ENCODE data around the gene ID3.

Gene ID3, protein sequence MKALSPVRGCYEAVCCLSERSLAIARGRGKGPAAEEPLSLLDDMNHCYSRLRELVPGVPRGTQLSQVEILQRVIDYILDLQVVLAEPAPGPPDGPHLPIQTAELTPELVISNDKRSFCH

DNA sequence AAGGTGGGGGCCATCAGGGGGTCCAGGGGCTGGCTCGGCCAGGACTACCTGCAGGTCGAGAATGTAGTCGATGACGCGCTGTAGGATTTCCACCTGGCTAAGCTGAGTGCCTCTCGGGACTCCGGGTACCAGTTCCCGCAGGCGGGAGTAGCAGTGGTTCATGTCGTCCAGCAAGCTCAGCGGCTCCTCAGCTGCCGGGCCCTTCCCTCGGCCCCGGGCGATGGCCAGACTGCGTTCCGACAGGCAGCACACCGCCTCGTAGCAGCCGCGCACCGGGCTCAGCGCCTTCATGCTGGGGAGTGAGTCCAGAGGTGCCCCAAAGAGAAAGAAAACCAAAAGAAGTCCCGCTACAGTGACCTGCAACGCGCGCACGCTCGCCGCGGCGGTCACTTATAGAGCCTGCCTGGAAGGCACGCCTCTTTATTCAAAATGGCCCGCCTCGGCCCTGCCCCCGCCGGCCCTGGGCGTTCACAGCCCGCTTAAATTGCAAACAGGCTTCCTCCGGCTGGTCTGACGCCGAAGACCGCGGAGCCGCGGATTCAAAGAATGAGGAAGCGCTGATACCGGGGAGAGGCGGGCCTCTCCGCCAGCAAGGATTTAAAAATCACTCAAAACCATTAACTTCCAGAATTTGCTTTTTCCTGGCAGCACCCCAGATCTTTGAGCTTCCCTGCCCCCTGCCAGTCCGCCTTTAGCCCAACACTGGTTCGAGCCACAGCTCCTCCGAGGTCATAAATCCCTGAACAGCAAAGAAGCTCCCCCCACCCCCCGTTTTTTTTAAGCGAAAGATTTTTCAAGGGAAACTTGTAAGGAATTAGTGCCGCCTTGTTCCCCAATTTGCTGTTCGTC, at the start of gene ID3:
TSS of gene ID3 (minus strand) at position 366 of the 849 bp plus-strand sequence. CDS start at position 291, 75 bp downstream.
- DNase-seq: peak; percentile 90

DNA sequence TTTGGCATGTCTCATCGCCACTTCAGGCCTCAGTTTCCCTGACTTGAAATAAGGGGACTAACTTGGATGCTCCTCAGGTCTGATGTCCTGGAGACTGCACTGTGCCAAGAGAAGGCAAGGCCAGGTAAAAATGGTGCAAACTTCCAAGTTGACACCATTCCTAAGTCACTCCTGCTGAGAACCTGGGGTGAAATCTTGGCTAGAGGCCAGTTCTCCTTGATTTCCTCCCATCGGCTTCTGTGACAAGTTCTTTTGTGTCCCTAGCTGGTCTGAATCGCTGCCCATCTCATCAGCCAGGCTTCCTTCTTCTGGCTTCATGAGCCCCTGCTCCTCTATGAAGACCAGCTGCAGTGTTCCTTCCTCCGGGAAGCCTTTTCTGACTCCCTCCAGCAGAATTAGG, 48.6 kb upstream of the ID3 start:
- DNase-seq: no peak

DNA sequence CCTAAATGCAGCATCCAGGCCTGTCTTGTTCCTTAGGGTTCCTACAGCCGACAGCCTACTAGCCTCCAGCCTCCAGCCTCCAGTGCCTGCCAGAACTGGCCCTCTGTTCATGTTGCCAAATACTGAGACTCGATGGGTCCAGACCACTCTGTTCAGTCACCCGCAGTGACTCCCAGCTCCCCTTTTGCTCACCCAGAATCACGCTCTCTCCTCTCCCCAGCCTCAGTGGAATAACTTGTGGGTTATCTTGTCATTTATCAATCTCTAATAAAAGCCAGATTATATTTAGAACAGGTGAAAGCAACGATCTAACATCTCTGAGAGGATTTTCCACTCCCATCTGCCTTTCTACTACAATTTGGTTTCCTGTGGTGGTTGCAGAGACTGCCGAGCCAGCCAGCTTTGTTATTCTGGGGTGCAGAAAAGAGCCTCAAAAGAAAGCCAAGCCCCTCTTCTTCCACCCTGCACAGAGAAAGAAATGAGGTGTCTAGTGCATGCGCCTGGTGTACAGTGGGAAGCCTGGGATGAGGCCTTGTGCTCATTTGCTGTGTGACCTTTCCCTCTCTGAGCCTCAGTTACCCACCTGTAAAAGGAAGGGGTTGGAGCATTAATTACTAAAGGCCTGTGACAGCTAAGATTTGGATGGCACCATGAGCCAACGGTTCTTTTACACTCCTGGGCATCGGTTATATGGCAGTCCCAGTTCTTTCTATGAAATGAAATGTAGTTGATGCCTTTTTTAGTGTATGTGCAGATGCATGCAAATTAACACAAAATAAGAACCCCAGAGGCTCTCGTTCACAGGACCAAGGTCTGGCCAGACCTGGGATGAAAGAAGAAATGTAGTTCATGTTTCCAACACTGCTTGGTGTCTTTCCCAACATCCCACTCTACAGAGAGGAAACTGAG, 42.9 kb upstream of the ID3 start:
- DNase-seq: peak; percentile 36

DNA sequence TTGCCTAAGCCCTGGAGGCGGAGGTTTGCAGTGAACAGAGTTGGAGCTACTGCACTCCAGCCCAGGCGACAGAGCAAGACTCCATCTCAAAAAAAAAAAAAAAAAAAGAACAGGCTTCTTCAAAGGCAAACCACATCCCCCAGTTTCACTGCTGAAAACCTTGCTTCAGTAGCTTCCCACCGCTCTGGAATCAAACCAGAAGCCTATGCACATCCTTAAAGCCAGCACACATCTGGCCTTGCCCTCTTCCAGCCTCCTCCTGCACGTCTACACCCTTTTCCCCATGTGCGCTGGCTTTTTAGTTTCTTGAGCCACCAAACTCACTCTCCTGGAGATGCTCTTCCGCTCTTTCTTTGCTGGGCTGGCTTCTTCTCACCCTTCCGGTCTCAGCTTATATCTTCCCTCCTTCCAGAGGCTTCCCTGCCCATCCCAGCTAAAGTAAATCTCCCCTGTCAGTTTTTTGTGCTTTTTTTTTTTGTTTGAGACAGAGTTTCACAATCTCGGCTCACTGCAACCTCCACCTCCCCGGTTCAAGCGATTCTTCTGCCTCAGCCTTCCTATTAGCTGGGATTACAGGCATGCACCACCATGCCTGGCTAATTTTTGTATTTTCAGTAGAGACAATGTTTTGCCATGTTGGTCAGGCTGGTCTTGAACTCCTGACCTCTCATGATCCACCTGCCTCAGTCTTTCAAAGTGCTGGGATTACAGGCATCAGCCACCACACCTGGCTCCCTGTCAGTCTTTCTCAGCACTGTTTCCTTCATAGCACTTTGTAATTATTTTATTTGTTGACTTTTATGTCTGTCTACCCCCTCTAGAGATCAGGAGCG, 42.0 kb upstream of the ID3 start:
- peak; percentile 38 for DNase-seq

DNA sequence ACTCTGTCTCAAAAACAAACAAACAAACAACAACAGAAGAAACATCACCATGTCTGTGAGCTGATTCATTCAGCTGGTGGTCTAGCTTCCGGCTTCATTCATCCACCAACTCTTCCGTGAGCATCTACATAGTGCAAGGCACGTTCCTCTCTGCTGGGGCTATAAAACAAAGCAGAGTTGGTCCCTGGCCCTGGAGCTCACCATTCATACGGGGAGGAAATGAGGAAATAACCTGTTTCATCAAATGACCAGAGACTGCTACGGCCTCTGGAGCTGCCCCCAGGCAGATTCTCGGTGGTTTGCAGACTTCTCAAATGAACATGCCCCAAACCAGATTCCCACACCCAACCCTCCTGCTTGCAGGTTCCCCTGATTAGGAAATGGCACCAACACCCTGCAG, 41.0 kb upstream of the ID3 start:
- DNase-seq: no peak

DNA sequence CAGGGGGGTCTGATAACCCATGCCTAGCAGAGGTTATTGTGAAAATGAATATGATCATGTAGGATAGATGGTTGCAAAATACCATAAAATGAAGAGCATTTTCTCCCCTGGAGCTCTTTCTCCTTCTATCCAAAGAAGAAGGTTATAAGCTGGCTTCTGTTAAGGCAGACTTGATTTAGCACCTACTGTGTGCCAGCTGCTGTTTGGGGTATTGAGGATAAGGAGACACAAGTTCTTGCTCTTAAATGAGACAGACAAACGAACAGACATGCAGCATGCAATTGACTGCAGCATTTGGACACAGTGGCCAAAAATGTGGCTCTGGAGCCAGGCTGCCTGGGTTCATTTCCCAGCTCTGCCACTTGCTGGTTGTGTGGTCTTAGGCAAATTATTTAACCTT, 39.8 kb upstream of the ID3 start:
- no peak for DNase-seq

DNA sequence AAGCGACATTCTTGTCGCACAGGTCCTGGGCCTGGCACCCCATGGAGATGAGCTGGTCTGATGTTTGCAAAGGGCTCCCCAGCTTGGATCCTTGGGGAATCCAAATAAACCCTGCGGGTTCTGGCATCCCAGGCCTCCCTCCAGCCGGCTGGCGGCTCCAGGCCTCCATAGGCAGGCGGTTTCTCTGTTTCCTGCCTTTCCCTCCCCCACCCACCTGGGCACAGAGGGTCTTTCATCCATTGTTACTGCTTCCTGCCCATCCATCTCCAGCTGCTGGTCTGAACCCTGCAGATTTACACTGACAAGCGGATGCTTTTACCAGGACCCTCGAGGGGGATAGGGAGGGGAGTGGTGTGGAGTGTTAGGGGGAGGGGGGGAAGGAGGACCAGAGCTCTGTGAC, 39.1 kb upstream of the ID3 start:
- DNase-seq: no peak

DNA sequence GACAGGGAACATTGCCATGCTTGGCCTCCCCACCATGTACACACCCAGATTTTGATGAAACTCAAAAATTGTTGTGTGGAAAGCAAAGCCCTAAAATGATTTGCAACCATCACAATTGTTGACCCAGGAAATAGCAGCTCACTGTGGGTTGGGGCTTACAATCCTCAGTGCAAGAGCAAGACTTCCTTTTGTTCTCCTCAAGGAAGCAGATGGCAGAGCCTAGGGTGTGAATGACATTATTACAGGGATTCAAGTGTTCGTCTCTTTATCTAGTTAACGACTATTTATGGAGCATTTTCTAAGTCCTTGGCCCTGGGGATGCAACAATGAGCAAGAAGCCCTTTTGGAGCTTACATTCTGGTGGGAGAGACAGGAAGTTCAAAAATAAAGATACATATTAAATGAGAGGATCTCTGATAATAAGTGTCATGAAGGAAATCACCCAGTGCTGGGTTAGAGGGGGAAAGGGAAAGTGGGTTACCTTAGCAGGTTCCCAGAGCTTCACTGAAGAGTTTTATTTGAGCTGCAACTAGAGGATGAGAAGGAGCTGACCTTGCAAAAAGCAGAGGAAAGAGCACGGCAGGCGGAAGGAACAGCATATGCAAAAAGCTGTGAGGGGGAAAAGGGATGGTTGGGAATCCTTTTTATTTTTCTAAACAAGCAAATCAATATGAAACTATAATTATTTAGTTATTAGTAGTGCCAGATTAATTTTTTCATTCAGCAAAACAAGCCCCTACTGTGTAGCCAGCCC, 38.5 kb upstream of the ID3 start:
- DNase-seq: no peak

DNA sequence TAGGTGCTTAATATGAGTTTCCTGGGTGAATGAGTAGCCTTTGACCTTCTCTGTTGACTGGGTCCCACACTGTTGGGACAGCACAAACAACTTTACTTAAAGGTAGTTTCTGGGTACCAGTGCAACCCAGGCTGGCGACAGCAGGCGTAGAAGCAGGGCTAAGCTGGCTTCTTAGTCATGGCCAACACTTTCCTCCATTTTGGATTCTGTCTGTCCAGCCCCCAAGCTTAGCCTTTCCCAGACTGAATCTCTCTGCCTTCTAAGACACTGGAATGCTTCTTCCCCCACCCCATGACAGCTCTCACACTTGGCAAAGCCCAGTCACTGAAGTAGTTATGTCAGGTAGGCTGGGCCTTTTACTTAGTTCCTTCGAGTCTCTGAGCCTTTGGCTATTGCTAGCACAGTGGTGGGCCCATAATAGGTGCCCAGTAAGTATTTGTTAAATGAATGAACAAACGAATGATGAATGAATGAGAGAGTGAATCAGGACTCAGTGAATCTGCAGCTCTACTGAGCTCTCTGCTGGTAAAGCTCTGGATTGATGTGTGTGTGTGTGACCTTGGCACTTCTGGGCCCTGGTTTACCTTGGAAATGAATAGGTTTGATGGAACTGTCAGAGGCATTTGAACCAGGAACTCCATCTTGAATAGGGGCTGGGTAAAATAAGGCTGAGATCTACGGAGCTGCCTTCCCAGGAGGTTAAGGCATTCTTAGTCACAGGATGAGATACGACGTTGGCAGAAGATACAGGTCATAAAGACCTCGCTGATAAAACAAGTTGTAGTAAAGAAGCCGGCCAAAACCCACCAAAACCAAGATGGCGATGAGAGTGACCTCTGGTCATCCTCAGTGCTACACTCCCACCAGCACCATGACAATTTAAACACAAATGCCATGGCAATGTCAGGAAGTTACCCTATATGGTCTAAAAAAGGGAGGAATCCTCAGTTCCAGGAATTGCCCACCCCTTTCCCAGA, 37.4 kb upstream of the ID3 start:
- DNase-seq: no peak

DNA sequence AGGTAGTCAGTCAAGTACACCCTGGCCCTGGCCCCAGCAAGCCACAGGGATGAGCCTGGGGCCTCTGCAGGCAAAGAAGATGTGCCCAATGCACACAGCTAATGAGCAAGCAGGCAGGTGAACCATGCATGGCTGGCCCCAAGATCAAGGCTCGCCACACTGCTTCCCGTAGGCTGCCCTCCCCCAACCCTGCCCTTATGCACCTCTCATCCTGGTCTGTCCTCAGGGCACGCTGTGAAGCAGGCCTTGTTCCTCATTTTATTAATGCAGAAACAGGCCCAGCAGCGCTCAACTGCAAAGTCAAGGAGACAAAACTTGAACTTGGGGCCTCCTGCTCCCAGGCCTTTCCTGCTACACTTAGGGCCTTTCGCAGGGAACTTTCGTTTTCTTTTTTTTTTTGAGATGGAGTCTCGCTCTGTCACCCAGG, 35.6 kb upstream of the ID3 start:
- no peak for DNase-seq

DNA sequence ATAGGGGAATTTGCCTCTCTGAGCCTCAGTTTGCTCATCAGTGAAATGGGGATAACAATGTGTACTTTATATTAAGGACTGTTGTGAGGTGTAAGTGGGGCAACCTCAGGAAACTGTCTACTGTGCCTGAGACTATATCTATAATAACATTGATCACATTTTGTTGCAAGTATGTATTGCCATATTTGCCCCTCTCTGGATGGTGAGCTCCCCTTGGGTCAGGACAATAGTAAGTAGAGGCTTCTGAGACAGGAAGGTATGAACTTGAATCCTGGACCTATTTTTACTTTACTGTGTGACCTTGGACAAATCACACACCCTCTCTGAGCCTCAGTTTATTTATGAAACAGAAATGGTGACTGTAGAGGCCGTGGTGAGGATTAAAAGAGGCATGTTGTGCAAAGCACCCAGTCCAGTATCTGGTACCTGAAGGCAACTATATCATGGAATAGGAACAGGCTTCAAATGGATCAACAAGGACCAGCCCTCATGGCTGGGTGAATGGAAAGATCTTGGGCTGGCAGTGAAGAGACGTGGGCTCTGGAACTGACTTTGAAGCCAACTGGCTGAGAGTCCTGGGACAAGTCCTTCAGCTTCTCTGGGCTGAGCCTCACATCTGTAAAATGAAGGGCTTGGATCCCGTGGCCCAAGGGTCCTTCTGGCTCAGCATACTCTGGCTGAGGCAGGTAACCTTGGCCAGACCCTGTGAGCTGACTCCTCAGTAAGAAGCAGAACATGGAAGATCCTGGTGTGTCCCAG, 35.0 kb upstream of the ID3 start:
- DNase-seq: no peak

DNA sequence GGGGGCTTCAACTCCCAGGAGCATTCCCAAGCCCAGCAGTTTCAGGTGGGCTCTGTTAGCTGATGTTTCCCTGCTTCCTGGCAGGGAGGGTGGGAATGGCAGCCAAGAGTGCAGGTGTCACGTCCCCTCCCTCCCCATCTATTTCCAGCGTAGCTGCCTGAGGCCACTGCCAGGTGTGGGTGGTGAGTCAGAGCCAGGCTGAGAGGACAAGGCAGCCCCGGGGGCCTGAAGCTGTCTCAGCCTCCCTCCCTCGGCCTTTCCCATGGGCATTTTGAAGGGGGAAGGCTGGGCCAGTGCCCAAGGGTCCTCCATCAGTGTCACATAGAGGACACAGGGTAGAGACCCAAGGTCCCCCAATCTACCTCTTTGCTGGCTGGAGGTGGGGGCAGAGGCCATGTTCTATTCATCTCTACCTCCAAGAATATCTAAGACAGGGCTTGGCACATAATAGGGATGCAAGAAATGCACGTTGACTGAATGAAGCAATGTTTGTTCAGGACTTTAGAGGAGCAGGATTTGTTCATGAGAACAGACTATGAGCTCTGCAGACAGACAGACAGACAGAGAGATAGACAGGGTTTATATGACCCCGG, 34.4 kb upstream of the ID3 start:
- no peak for DNase-seq

DNA sequence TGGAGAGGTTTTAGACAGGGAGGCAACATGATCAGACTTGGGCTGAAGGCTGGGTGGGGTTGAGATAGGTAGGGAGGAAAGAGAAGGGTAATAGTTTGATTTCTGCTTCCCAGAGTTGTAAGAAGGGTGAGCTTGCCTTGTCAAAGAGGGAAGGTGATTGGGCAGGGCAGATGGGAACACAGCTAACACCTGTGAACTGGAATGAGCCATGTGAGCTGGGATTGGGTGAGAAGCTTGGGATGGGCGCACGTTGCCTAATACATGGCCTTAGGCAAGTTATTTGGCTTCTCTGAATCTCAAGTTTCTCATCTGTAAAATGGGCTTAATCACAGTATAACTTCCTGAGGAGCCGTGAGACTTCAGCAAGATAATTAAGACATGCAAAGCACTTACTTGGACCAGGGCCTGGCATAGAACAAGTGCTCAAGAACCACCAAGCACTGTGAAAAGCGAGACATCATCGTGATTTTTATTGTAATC, 33.8 kb upstream of the ID3 start:
- no peak for DNase-seq

DNA sequence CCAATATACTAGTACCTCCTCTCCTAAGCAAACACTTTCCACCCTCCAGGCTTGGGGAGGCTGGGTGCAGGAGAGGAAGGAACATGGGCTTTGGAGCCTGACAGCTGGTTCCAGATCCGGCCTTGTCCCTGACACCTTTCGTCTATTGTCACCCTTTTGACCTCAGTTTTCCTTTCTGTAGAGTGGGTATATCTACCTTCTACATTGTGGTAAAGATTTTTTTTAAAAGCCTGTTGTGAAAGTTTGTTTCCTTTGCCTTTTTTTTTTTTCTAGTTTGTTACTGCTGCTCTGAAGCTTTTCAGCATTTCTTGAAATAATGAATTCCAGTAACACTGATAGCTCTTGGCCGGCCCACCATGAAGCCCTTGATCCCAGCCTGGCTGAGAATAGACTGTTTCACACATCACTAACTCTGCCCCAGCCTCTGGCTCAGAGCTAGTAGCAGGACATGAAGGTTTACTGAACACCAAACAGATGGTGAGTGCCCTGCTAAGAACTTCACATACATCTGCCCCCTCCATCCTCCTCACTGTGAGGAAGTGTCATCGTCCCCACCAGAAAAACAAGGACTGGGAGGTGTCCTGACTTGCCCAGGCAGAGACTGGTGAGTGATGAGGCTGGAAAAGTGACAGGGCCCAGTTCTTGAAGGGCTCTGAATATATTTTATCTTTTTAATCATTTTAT, 33.0 kb upstream of the ID3 start:
- DNase-seq: no peak

DNA sequence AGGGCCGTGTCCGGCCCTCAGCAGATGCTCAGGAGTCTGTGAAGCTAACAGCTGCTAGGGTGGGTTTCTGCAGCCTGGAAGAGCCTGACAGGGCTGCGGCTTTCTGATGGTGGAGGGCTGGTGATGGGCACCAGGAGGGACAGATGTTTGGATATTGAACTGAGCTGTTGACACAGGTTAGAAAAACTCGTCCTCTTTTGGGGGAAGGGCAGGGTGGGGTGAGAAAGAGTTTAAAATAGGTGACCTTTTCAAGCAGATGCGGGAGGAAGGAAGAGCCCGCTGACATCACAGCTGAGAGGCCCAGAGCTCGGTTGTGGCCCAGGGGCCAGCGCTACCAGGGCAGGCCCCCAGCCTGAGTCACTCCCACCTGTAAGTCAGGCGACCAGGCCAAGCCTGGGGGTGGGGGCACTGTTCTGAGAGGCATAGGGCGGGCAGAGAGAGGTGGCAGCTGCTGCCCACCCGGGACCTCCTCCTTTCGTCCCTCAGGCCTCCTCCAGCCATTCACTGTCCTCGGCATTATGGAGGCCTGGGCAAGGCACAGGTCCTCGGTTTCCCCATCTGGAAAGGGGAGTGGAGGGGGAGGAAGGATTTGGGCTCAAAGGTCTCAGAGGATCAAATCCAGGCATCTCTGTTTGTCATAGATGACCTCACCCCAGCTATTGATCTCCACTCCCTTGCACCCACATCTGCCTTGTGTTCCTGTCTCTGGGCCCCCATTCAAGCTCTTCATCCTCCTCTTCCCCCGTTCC, 32.3 kb upstream of the ID3 start:
- peak; percentile 28 for DNase-seq

DNA sequence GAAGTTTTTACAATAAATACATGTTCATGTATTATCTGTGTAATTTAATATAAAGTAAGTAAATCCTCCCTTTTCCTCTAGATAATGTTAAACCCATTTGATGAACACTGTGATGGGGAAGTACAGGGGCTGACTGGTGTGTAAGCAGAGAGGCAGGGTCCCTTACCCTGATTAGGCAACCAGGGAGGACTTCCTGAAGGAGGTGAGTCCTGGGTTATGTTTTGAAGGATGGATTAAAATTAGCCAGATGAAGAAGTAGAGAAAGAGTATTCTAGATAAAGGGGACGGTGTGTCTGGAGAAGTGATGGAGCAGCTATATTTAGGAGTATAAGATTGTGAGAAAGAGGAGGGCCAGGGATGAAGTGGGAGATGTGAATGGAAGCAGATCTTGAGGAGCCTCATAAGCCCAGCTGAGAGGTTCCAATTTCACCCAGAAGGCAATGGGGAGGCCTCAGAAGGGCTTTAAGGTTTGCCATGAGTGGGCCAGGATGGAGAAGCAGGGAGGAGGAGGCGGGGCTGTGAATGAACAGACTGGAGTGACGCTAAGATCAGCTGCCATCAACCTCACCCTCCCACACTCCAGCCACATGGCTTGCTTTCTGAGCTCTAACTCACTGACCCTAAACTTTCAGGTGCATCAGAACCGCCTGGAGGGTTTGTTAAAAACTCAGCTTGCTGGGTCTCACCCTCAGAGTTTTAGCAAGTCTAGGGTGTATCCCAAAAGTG, 30.9 kb upstream of the ID3 start:
- no peak for DNase-seq

DNA sequence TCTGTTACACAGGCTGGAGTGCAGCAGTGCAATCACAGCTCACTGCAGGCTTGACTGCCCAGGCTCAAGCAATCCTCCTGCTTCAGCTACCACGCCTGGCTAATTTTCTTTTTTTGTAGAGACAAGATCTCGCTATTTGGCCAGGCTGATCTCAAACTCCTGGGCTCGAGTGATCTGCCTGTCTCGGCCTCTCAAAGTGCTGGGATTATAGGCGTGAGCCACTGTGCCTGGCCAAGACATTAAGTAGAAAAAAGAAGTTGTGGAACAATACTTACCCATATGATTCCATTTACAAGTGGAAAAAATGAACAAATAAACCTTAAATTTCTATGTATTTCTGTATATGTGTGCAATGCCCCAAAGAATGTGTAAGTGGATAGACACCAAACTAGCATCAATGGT, 30.3 kb upstream of the ID3 start:
- no peak for DNase-seq

Measured in CD4-positive, alpha-beta T cell treated with Interleukin-12 subunit alpha and Interleukin-12 subunit beta, for 1 hour (primary cell).